WTC11 (cell line): ENCODE data around the gene RPRD1B. TPM values are rescaled to one million over a fixed set of nuclear protein-coding genes. Genes with fewer than 3 reads are reported as not detected.

ENCODE experiments used
- ATAC-seq: fragments of 200-7000 bp; cut with Tn5 transposase; 2 replicates; pipeline ENCODE4 v1.10.0; 2021; ENCODE audit warnings: mild to moderate bottlenecking, moderate library complexity
- CTCF ChIA-PET: fragments of 300-600 bp; sonication (Branson Sonifier 250); formaldehyde crosslinking; loops from one replicate; lab custom pipeline; 2021; ENCODE audit warnings: antibody characterized with exemption; lab: Charles Lee
- POLR2A ChIA-PET: fragments of 350-600 bp; sonication (Branson Sonifier 250); formaldehyde crosslinking; loops from one replicate; lab custom pipeline; 2021; ENCODE audit warnings: antibody characterized with exemption; lab: Charles Lee
- DNase-seq: peaks from one replicate; pipeline ENCODE4 v3.0.0; 2021; ENCODE audit warnings: low spot score
- H3K27ac Mint-ChIP-seq: 2 replicates; pipeline ENCODE4 v1.8.0; 2021; ENCODE audit warnings: mixed read lengths
- H3K27me3 Mint-ChIP-seq: 2 replicates; pipeline ENCODE4 v1.8.0; 2021; ENCODE audit warnings: low read depth, mild to moderate bottlenecking, moderate library complexity, mixed read lengths
- H3K36me3 Mint-ChIP-seq: 2 replicates; pipeline ENCODE4 v1.8.0; 2021; ENCODE audit warnings: mixed read lengths
- H3K4me1 Mint-ChIP-seq: 2 replicates; pipeline ENCODE4 v1.8.0; 2022; ENCODE audit warnings: mixed read lengths
- H3K4me3 Mint-ChIP-seq: 2 replicates; pipeline ENCODE4 v1.8.0; 2021; ENCODE audit warnings: mild to moderate bottlenecking, moderate library complexity, mixed read lengths
- H3K9me3 Mint-ChIP-seq: 2 replicates; pipeline ENCODE4 v1.8.0; 2021; ENCODE audit warnings: mixed read lengths
- AR ChIP-seq: fragments of 250-450 bp; sonication (Bioruptor Pico); IDR thresholded peaks from 2 replicates; pipeline ENCODE4 v1.9.0; 2021; ENCODE audit warnings: mild to moderate bottlenecking
- CREB1 ChIP-seq: sonication (generic); formaldehyde crosslinking; IDR thresholded peaks from 2 replicates; pipeline ENCODE4 v1.8.0; 2023; ENCODE audit warnings: mild to moderate bottlenecking, missing genetic modification reagents
- ESRRA ChIP-seq: sonication (generic); formaldehyde crosslinking; IDR thresholded peaks from 2 replicates; pipeline ENCODE4 v1.8.1; 2022; ENCODE audit warnings: mild to moderate bottlenecking, missing genetic modification reagents, borderline replicate concordance
- FOXP1 ChIP-seq: sonication (generic); formaldehyde crosslinking; IDR thresholded peaks from 2 replicates; pipeline ENCODE4 v1.8.0; 2022; ENCODE audit warnings: missing genetic modification reagents, mild to moderate bottlenecking, moderate library complexity, borderline replicate concordance
- GTF2I ChIP-seq: fragments of 250-450 bp; sonication (Bioruptor Pico); conservative IDR thresholded peaks from 2 replicates; pipeline ENCODE4 v1.4.0; 2021; ENCODE audit warnings: mild to moderate bottlenecking
- HMGA2 ChIP-seq: fragments of 250-450 bp; sonication (Bioruptor Pico); IDR thresholded peaks from 2 replicates; pipeline ENCODE4 v1.4.0; 2021; ENCODE audit warnings: mild to moderate bottlenecking, moderate library complexity
- IRF1 ChIP-seq: sonication (generic); formaldehyde crosslinking; IDR thresholded peaks from 2 replicates; pipeline ENCODE4 v1.8.0; 2023; ENCODE audit warnings: missing genetic modification reagents
- MXD4 ChIP-seq: fragments of 250-450 bp; sonication (Bioruptor Pico); IDR thresholded peaks from 2 replicates; pipeline ENCODE4 v1.8.0; 2021; ENCODE audit warnings: mild to moderate bottlenecking, moderate library complexity, borderline replicate concordance
- NFATC4 ChIP-seq: fragments of 250-450 bp; sonication (Bioruptor Pico); IDR thresholded peaks from 2 replicates; pipeline ENCODE4 v1.9.0; 2021; ENCODE audit warnings: mild to moderate bottlenecking
- NR1H2 ChIP-seq: sonication (generic); formaldehyde crosslinking; IDR thresholded peaks from 2 replicates; pipeline ENCODE4 v1.9.0; 2021; ENCODE audit warnings: mild to moderate bottlenecking, moderate library complexity, missing genetic modification reagents
- SMAD4 ChIP-seq: sonication (generic); formaldehyde crosslinking; IDR thresholded peaks from 2 replicates; pipeline ENCODE4 v1.8.0; 2022; ENCODE audit warnings: mild to moderate bottlenecking, missing genetic modification reagents
- SP1 ChIP-seq: sonication (generic); formaldehyde crosslinking; conservative IDR thresholded peaks from 2 replicates; pipeline ENCODE4 v1.8.1; 2022; ENCODE audit warnings: missing genetic modification reagents
- TEAD1 ChIP-seq: sonication (generic); formaldehyde crosslinking; IDR thresholded peaks from 2 replicates; pipeline ENCODE4 v1.8.0; 2022; ENCODE audit warnings: mild to moderate bottlenecking, missing genetic modification reagents
- ZNF232 ChIP-seq: sonication (generic); formaldehyde crosslinking; IDR thresholded peaks from 2 replicates; pipeline ENCODE4 v1.8.0; 2022; ENCODE audit warnings: mild to moderate bottlenecking, missing genetic modification reagents
- ZNF416 ChIP-seq: fragments of 250-450 bp; sonication (Bioruptor Pico); IDR thresholded peaks from 2 replicates; pipeline ENCODE4 v1.9.0; 2021; ENCODE audit warnings: mild to moderate bottlenecking, inconsistent platforms
- total RNA-seq: library from RNA; stranded (reverse); gene quantifications from 3 replicates; pipeline ENCODE4 v1.2.3, GENCODE V29; 2021
- TF ChIP-seq, protein P1 (sequence below): fragments of 200-600 bp; IDR thresholded peaks from 2 replicates; pipeline ENCODE4 v1.8.0; 2022; ENCODE audit warnings: antibody characterized with exemption

The RPRD1B gene
- total RNA-seq, 1 experiment from 2014 or later = 21.4 TPM

- TF ChIP-seq AR (CRISPR knock-in tag) (no peak), TEAD1 (no peak), CREB1 (CRISPR knock-in tag) (no peak), NR1H2 (CRISPR knock-in tag) (no peak)
- TF ChIP-seq, protein P1, sequence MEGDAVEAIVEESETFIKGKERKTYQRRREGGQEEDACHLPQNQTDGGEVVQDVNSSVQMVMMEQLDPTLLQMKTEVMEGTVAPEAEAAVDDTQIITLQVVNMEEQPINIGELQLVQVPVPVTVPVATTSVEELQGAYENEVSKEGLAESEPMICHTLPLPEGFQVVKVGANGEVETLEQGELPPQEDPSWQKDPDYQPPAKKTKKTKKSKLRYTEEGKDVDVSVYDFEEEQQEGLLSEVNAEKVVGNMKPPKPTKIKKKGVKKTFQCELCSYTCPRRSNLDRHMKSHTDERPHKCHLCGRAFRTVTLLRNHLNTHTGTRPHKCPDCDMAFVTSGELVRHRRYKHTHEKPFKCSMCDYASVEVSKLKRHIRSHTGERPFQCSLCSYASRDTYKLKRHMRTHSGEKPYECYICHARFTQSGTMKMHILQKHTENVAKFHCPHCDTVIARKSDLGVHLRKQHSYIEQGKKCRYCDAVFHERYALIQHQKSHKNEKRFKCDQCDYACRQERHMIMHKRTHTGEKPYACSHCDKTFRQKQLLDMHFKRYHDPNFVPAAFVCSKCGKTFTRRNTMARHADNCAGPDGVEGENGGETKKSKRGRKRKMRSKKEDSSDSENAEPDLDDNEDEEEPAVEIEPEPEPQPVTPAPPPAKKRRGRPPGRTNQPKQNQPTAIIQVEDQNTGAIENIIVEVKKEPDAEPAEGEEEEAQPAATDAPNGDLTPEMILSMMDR = no peak
Observed at GRCh38 chr20:38062890-38063289, 29.3 kb downstream of the RPRD1B start (continued).

GRCh38 chr20:38063911-38064530 lies 30.5 kb downstream of the RPRD1B start:
- no peak for TF ChIP-seq GTF2I (CRISPR knock-in tag)
- TF ChIP-seq HMGA2 (CRISPR knock-in tag) = no peak
- TF ChIP-seq IRF1 (CRISPR knock-in tag) = no peak
- no peak for TF ChIP-seq ZNF416 (CRISPR knock-in tag)
- TF ChIP-seq MXD4 (CRISPR knock-in tag) = no peak
- TF ChIP-seq SP1 (CRISPR knock-in tag) = no peak
- TF ChIP-seq TEAD1 = no peak
- TF ChIP-seq NFATC4 = no peak
- TF ChIP-seq SMAD4 = no peak
- TF ChIP-seq ESRRA (CRISPR knock-in tag) = no peak
- ATAC-seq (no peak), DNase-seq (no peak)
- Mint-ChIP-seq H3K4me1 (no peaks in the 10 kb centered on the region), H3K9me3 (no peaks in the 10 kb centered on the region), H3K4me3 (no peak overlapping the region), H3K27ac (0 out of 2 replicates have a peak overlapping the region, but pooled peaks have one; percentile 47), H3K27me3 (no peaks in the 10 kb centered on the region), H3K36me3 (peaks cover 62% of the 10 kb centered on the region)
- ChIA-PET POLR2A (no interaction called here), CTCF (interaction anchor here (2.1 kb wide), 1 partner anchor 10 kb away, joined by 7 read pairs; no protein-coding TSS in a partner anchor)

DNA sequence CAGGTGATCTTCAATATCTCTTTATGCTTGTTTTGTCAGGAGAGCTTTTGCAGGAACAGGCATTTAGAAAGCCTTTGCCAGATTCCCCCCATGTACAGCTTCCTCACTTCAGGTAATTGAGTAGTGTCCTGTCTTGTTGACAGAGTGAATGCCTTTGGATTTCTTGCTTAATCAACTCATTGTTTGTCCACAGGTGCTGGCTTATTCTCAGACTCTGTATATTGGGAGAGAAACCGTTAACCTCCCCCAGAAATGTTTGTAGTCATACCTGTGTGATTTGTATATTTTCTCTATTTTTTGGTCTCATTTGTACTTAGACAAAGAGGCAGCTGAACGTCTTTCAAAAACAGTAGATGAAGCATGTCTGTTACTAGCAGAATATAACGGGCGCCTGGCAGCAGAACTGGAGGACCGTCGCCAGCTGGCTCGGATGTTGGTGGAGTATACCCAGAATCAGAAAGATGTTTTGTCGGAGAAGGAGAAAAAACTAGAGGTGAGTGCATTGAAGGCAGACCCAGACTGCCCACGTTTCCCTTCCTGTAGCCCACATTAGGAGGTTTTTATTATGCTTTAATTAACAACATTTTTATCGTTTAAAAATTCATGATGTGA lies 32.3 kb downstream of the RPRD1B start:
- CTCF ChIA-PET = interaction anchor here (2.1 kb wide), 1 partner anchor 8 kb away, joined by 7 read pairs; no protein-coding TSS in a partner anchor
- ATAC-seq = no peak
- POLR2A ChIA-PET = no interaction called here
- Mint-ChIP-seq H3K9me3 (no peaks in the 10 kb centered on the region), H3K4me3 (no peak overlapping the region), H3K27ac (no peak overlapping the region), H3K36me3 (peaks cover 59% of the 10 kb centered on the region), H3K27me3 (no peaks in the 10 kb centered on the region), H3K4me1 (no peaks in the 10 kb centered on the region)
- DNase-seq = no peak
- TF ChIP-seq FOXP1 (CRISPR knock-in tag) (no peak), ZNF232 (CRISPR knock-in tag) (no peak), SP1 (CRISPR knock-in tag) (no peak), IRF1 (CRISPR knock-in tag) (no peak), ESRRA (CRISPR knock-in tag) (no peak), NR1H2 (CRISPR knock-in tag) (no peak)
